Peyer's patch (tissue), 4 donors: ENCODE data around the gene SERINC2. TPM values are rescaled to one million over a fixed set of nuclear protein-coding genes. Genes with fewer than 3 reads are reported as not detected.
"Not testable (repeated sequence)": the region's sequence is repeated elsewhere in the genome, so short reads cannot be mapped to it uniquely, and the experiment has no call there.

Source experiments
- DNase-seq, 3 donors: peaks; one replicate each; pipeline ENCODE4 v3.0.0-alpha.2; 2017 to 2019
- H3K27ac ChIP-seq, 4 donors: fragments of 200-600 bp; sonication (generic); one replicate each; pipeline ENCODE4 v1.5.1; 2016 to 2019
- H3K27me3 ChIP-seq, 2 donors: fragments of 200-600 bp; sonication (generic); one replicate each; pipeline ENCODE4 v1.5.1; 2019
- H3K36me3 ChIP-seq, 3 donors: fragments of 200-600 bp; sonication (generic); one replicate each; pipeline ENCODE4 v1.5.1; 2016 to 2019
- H3K4me1 ChIP-seq, 4 donors: fragments of 200-600 bp; sonication (generic); one replicate each; pipeline ENCODE4 v1.5.1; 2016 to 2019
- H3K4me3 ChIP-seq, 4 donors: fragments of 200-600 bp; sonication (generic); 1 replicate in 3 of 4; 2 replicates in 1 of 4; pipeline ENCODE4 v1.5.1; 2016 to 2019; ENCODE audit warnings: mild to moderate bottlenecking in 1 of 4
- H3K9me3 ChIP-seq, 4 donors: fragments of 200-600 bp; sonication (generic); one replicate each; pipeline ENCODE4 v1.5.1; 2016 to 2019; ENCODE audit warnings: mild to moderate bottlenecking in 1 of 4
- POLR2A ChIP-seq, 2 donors: fragments of 450-650 bp; IDR thresholded peaks; one replicate each; pipeline ENCODE4 v1.5.1; 2017; ENCODE audit warnings: antibody characterized with exemption in 2 of 2, mild to moderate bottlenecking in 2 of 2, moderate library complexity in 2 of 2
- total RNA-seq, 4 donors: library from RNA; depleted of rRNA; stranded (reverse); fragments of >200 nt; gene quantifications; one replicate each; pipeline ENCODE4 v1.1.0, GENCODE V29; 2016
- TF ChIP-seq, protein P1 (sequence below), 6 experiments: fragments of 450-650 bp in 4 of 6; fragments of 200-600 bp in 2 of 6; sonication (generic) in 1 of 6; IDR thresholded peaks; one replicate each; pipeline ENCODE4 v1.5.1; 2017 to 2019; ENCODE audit warnings: antibody characterized with exemption in 6 of 6, mild to moderate bottlenecking in 3 of 6, moderate library complexity in 1 of 6

The SERINC2 gene
- total RNA-seq, 4 donors from 2014 or later = 36.3 to 229 (median 210) TPM

DNA sequence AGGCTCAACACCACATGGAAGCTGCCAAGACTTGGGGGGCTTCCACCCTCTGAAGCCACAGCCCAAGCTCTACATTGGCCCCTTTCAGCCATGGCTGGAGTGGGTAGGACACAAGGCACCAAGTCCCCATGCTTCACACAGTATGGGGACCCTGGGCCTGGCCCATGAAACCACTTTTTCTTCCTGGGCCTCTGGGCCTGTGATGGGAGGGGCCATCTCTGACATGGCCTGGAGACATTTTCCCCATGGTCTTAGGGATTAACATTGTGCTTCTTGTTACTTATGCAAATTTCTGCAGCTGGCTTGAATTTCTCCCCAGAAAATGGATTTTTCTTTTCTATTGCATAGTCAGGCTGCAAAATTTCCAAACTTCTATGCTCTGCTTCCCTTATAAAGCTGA, 60.5 kb downstream of the SERINC2 start:
- not testable (repeated sequence) for H3K4me1 ChIP-seq, H3K9me3 ChIP-seq, H3K4me3 ChIP-seq, H3K27me3 ChIP-seq, DNase-seq, H3K36me3 ChIP-seq, H3K27ac ChIP-seq

DNA sequence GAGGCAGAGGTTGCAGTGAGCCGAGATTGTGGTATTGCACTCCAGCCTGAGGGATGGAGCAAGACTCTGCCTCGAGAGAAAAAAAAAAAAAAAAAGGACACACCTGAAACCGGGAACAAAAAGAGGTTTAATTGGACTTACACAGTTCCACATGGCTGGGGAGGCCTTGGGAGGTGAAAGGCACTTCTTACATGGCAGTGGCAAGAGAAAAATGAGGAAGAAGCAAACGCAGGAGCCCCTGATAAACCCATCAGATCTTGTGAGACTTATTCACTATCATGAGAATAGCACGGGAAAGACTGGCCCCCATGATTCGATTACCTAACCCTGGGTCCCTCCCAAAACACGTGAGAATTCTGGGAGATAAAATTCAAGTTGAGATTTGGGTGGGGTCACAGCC, 61.6 kb downstream of the SERINC2 start:
- not testable (repeated sequence) for H3K27me3 ChIP-seq, H3K27ac ChIP-seq, H3K36me3 ChIP-seq, H3K4me1 ChIP-seq, DNase-seq, H3K9me3 ChIP-seq, H3K4me3 ChIP-seq

DNA sequence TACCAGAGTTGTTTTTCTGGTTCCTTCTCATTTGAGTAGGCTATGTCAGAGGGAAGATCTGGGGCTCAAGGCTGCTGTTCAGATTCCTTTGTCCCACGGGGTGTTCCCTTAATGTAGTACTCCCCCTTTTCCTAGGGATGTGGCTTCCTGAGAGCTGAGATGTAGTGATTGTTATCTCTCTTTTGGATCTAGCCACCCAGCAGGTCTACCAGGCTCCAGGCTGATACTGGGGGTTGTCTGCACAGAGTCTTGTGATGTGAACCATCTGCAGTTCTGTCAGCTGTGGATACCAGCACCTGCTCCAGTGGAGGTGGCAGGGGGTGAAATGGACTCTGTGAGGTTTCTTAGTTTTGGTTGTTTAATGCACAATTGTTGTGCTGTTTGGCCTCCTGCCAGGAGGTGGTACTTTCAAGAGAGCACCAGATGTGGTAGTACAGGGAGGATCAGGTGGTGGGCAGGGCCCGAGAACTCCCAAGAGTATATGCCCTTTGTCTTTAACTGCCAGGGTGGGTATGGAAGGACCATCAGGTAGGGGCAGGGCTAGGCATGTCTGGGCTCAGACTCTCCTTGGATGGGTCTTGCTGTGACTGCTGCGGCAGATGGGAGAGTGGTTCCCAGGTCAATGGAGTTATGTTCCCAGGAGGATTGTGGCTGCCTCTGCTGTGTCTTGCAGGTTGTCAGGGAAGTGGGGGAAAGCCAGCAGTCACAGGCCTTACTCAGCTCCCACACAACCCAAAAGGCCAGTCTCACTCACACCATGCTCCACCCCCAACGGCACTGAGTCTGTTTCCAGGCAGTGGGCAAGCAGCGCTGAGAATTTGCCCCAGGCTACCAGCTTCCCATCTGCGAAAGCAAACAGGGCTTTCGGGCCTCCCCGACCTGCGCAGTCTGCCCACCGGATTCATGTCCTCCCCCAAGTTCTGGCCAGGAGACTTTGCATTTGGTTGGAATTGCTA, 64.2 kb downstream of the SERINC2 start:
- no peak for DNase-seq
- no peak for TF ChIP-seq POLR2A (IDR thresholded peaks at IDR 0.05)
- TF ChIP-seq, protein P1, sequence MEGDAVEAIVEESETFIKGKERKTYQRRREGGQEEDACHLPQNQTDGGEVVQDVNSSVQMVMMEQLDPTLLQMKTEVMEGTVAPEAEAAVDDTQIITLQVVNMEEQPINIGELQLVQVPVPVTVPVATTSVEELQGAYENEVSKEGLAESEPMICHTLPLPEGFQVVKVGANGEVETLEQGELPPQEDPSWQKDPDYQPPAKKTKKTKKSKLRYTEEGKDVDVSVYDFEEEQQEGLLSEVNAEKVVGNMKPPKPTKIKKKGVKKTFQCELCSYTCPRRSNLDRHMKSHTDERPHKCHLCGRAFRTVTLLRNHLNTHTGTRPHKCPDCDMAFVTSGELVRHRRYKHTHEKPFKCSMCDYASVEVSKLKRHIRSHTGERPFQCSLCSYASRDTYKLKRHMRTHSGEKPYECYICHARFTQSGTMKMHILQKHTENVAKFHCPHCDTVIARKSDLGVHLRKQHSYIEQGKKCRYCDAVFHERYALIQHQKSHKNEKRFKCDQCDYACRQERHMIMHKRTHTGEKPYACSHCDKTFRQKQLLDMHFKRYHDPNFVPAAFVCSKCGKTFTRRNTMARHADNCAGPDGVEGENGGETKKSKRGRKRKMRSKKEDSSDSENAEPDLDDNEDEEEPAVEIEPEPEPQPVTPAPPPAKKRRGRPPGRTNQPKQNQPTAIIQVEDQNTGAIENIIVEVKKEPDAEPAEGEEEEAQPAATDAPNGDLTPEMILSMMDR (IDR thresholded peaks at IDR 0.05) = no peak
- H3K27me3 ChIP-seq = no peaks in the 10 kb centered on the region
- H3K9me3 ChIP-seq = no peaks in the 10 kb centered on the region
- no peaks in the 10 kb centered on the region for H3K36me3 ChIP-seq
- H3K4me1 ChIP-seq = peaks cover 0 to 4% (median 0%) of the 10 kb centered on the region in 4 donors
- H3K4me3 ChIP-seq = no peak overlapping the region
- H3K27ac ChIP-seq = no peak overlapping the region

DNA sequence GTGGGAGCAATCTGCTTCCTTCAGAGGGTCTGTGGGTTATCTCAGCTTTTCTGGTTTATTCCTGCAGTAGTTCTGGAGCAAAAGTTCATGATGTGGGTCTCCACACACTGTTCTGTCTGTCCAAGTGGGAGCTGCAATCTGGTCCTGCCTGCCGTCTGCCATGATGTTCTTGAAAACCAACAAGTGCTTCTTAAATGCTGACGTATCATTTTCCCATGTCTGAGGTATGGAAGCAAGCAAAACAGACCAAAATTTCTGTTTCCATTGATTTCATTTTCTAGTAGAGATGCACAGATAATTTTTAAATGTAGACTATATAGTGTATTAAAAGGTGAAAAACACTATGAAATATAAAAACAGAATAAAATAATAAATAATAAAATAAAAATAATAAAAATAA, 65.2 kb downstream of the SERINC2 start:
- no peaks in the 10 kb centered on the region for H3K9me3 ChIP-seq
- no peak for DNase-seq
- H3K36me3 ChIP-seq = no peaks in the 10 kb centered on the region
- peaks cover 0 to 4% (median 0%) of the 10 kb centered on the region in 4 donors for H3K4me1 ChIP-seq
- no peaks in the 10 kb centered on the region for H3K27me3 ChIP-seq
- TF ChIP-seq, protein P1 (IDR thresholded peaks at IDR 0.05) = no peak
- no peak for TF ChIP-seq POLR2A (IDR thresholded peaks at IDR 0.05)
- H3K4me3 ChIP-seq = no peak overlapping the region
- no peak overlapping the region for H3K27ac ChIP-seq

DNA sequence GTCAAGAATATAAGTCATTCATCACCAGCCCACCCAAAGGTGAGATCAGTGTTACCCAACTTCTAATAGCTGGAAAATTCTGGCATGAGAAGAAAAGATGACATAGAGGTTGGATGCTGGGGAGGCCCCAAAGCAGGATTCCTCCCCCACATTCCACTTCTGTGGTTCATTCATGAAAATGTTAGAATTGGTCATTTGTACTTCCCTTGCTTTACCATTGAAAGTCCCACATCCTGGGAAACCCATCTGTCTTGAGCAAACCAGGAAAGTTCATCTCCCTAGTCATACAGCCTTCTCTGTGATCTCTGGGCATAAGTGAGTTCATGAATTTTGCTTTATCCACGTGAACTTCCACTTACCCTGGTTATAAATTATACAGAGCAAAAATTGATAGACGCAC, 66.8 kb downstream of the SERINC2 start:
- H3K9me3 ChIP-seq = no peaks in the 10 kb centered on the region
- H3K4me1 ChIP-seq = peaks cover 0 to 9% (median 0%) of the 10 kb centered on the region in 4 donors
- no peaks in the 10 kb centered on the region for H3K36me3 ChIP-seq
- H3K27ac ChIP-seq = no peak overlapping the region
- H3K27me3 ChIP-seq = no peaks in the 10 kb centered on the region
- no peak for DNase-seq
- H3K4me3 ChIP-seq = no peak overlapping the region
- TF ChIP-seq, protein P1 (IDR thresholded peaks at IDR 0.05) = no peak
- no peak for TF ChIP-seq POLR2A (IDR thresholded peaks at IDR 0.05)

DNA sequence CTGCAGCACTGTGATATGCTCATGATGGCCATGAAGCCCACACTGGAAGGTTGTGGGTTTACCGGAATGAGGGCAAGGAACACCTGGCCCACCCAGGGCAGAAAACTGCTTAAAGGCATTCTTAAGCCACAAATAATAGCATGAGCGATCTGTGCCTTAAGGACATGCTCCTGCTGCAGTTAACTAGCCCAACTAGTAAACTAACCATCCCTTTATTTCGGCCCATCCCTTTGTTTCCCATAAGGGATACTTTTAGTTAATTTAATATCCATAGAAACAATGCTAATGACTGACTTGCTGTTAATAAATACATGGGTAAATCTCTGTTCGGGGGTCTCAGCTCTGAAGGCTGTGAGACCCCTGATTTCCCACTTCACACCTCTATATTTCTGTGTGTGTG, 67.4 kb downstream of the SERINC2 start:
- not testable (repeated sequence) for H3K4me1 ChIP-seq, DNase-seq, H3K27ac ChIP-seq, H3K36me3 ChIP-seq, H3K27me3 ChIP-seq, H3K9me3 ChIP-seq, H3K4me3 ChIP-seq

DNA sequence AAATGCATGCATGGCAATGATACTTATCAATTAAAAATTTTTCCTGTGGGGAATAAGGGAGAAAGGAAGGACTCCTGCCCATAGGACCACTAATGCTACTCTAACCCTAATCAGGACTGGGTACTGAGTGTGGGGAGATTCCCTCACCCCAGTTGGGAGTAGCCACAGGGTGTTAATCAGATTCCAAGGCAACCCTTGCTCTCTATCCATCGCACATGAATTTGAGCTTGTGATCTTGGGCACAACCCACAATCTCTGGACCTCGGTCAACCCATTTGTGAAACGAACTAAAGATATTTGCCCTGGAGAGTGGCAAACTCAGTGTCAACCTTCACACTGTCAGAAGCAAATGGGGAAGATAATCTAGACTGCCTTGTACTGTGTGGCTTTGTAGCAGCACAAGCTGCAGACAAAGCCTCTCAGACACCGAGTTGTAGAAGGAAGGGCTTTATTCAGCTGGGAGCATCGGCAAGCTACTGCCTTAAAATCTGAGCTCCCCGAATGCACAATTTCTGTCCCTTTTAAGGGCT, 69.5 kb downstream of the SERINC2 start:
- peak overlapping the region in 3 of 4 donors; percentile 50 to 85 (median 71) for H3K27ac ChIP-seq
- no peak overlapping the region for H3K4me3 ChIP-seq
- no peaks in the 10 kb centered on the region for H3K9me3 ChIP-seq
- TF ChIP-seq, protein P1 (IDR thresholded peaks at IDR 0.05) = no peak
- no peak for TF ChIP-seq POLR2A (IDR thresholded peaks at IDR 0.05)
- no peaks in the 10 kb centered on the region for H3K36me3 ChIP-seq
- DNase-seq = peak in 1 of 3 donors; percentile 65
- no peaks in the 10 kb centered on the region for H3K27me3 ChIP-seq
- H3K4me1 ChIP-seq = peaks cover 0 to 9% (median 0%) of the 10 kb centered on the region in 4 donors
